NCI-H510A treated with DMSO at 0.1 percent for 48 hours (cell line): ENCODE measurements around the gene BSN.
"Not testable (repeated sequence)": the region's sequence is repeated elsewhere in the genome, so short reads cannot be mapped to it uniquely, and the experiment has no call there.

Experiments used
- DNase-seq: peaks from one replicate; lab custom pipeline; 2025; lab: John Stamatoyannopoulos, UW

Gene BSN

GRCh38 chr3:49695350-49696015 is 141.2 kb downstream of the BSN start:
- DNase-seq = not testable (repeated sequence)

- no peak for DNase-seq
Observed at GRCh38 chr3:49699281-49699979, 145.2 kb downstream of the BSN start.

- no peak for DNase-seq
Observed at GRCh38 chr3:49700014-49700413, 145.7 kb downstream of the BSN start.

- DNase-seq = no peak
Observed at GRCh38 chr3:49700453-49701128, 146.3 kb downstream of the BSN start.

GRCh38 chr3:49701388-49702077 is 147.3 kb downstream of the BSN start:
- no peak for DNase-seq

- DNase-seq = no peak
Observed at GRCh38 chr3:49702672-49703071, 148.4 kb downstream of the BSN start.

- peak; percentile 31 for DNase-seq
Observed at GRCh38 chr3:49703443-49703927, 149.2 kb downstream of the BSN start.

GRCh38 chr3:49703956-49704355 is 149.7 kb downstream of the BSN start:
- no peak for DNase-seq

- no peak for DNase-seq
Observed at GRCh38 chr3:49704629-49705028, 150.4 kb downstream of the BSN start.

GRCh38 chr3:49705390-49705960 is 151.2 kb downstream of the BSN start:
- no peak for DNase-seq

- DNase-seq = no peak
Observed at GRCh38 chr3:49706456-49707112, 152.3 kb downstream of the BSN start.

- DNase-seq = no peak
Observed at GRCh38 chr3:49707113-49707480, 152.8 kb downstream of the BSN start.

- no peak for DNase-seq
Observed at GRCh38 chr3:49709852-49710251, 155.6 kb downstream of the BSN start.

GRCh38 chr3:49711489-49711888 is 157.2 kb downstream of the BSN start:
- no peak for DNase-seq

- DNase-seq = no peak
Observed at GRCh38 chr3:49712166-49712565, 157.9 kb downstream of the BSN start.

GRCh38 chr3:49712631-49713317 is 158.5 kb downstream of the BSN start:
- DNase-seq = no peak

- no peak for DNase-seq
Observed at GRCh38 chr3:49713336-49714105, 159.2 kb downstream of the BSN start.

GRCh38 chr3:49714728-49715550 is 160.7 kb downstream of the BSN start:
- no peak for DNase-seq

GRCh38 chr3:49715611-49716121 is 161.4 kb downstream of the BSN start:
- no peak for DNase-seq
